HFF-Myc (cell line): Measurements from ENCODE around the gene FAS.

Experiments used
- DNase-seq: peaks from one replicate; pipeline ENCODE4 v3.0.0-alpha.2; 2011; ENCODE audit warnings: low read depth; ENCODE audit errors: extremely low read depth
- H3K4me3 ChIP-seq: replicated peaks from 2 replicates; pipeline ENCODE4 v1.5.1; 2011; ENCODE audit warnings: low read depth, mild to moderate bottlenecking, control low read depth, low read length
- CTCF ChIP-seq: IDR thresholded peaks from 2 replicates; pipeline ENCODE4 v1.5.1; 2012; ENCODE audit warnings: mild to moderate bottlenecking, low read depth, low read length, control low read depth; ENCODE audit errors: missing control alignments

The FAS gene

GRCh38 chr10:88949051-88949450 lies 41.5 kb upstream of the FAS start:
- H3K4me3 ChIP-seq: no peak overlapping the region
- TF ChIP-seq CTCF: no peak
- DNase-seq: no peak

- no peak for DNase-seq
- no peak for TF ChIP-seq CTCF
- no peak overlapping the region for H3K4me3 ChIP-seq
Measured at GRCh38 chr10:88949912-88950837, 40.4 kb upstream of the FAS start.

- no peak for TF ChIP-seq CTCF
- no peak within 1 kb of the TSS for H3K4me3 ChIP-seq
- no peak for DNase-seq
Measured at GRCh38 chr10:88952647-88953111, 37.9 kb upstream of the FAS start, which contains the start of gene ACTA2. ACTA2 (minus strand) TSS chr10:88952773; CDS start chr10:88948930, 3,843 bp downstream.

- TF ChIP-seq CTCF: no peak
- H3K4me3 ChIP-seq: no peak overlapping the region
- no peak for DNase-seq
Measured at GRCh38 chr10:88953662-88954061, 36.9 kb upstream of the FAS start.

GRCh38 chr10:88954458-88955083 lies 36.0 kb upstream of the FAS start:
- no peak for TF ChIP-seq CTCF
- no peak overlapping the region for H3K4me3 ChIP-seq
- no peak for DNase-seq

GRCh38 chr10:88957381-88957780 lies 33.2 kb upstream of the FAS start:
- H3K4me3 ChIP-seq: no peak overlapping the region
- DNase-seq: no peak
- TF ChIP-seq CTCF: no peak
